Effector CD4-positive, alpha-beta T cell (primary cell): Measurements from ENCODE around the gene IRF7.

Source experiments
- DNase-seq: peaks from one replicate; pipeline ENCODE4 v3.0.0-alpha.2; 2020

IRF7 gene

GRCh38 chr11:640021-640706 lies 24.4 kb upstream of the IRF7 start:
- no peak for DNase-seq

GRCh38 chr11:639332-639955 lies 23.7 kb upstream of the IRF7 start:
- DNase-seq, result no peak

- DNase-seq, result no peak
These were observed 23.0 kb upstream of the IRF7 start for GRCh38 chr11:638631-639331.

GRCh38 chr11:637593-638521 lies 22.1 kb upstream of the IRF7 start:
- DNase-seq, result no peak

GRCh38 chr11:637333-637592 lies 21.5 kb upstream of the IRF7 start:
- no peak for DNase-seq

- no peak for DNase-seq
These were observed 21.0 kb upstream of the IRF7 start, which contains the start of gene DRD4 for GRCh38 chr11:636511-637332. DRD4 (plus strand) TSS chr11:637269; CDS start chr11:637305, 36 bp downstream.

GRCh38 chr11:635945-636510 lies 20.3 kb upstream of the IRF7 start:
- no peak for DNase-seq

GRCh38 chr11:630871-631270 lies 15.1 kb upstream of the IRF7 start:
- DNase-seq, result no peak

- no peak for DNase-seq
These were observed 13.5 kb upstream of the IRF7 start for GRCh38 chr11:629237-629583.

GRCh38 chr11:628056-628455 lies 12.3 kb upstream of the IRF7 start:
- no peak for DNase-seq

- no peak for DNase-seq
These were observed 11.5 kb upstream of the IRF7 start for GRCh38 chr11:627308-627576.

- no peak for DNase-seq
These were observed 10.9 kb upstream of the IRF7 start, which contains the start of gene SCT for GRCh38 chr11:626475-627307. SCT (minus strand) TSS chr11:627181; CDS start chr11:627143, 38 bp downstream.

- no peak for DNase-seq
These were observed 10.0 kb upstream of the IRF7 start for GRCh38 chr11:625636-626268.

GRCh38 chr11:624705-625635 lies 9.2 kb upstream of the IRF7 start, which contains the start of gene CDHR5:
CDHR5 (minus strand) TSS chr11:624955; CDS start chr11:624902, 53 bp downstream.
- no peak for DNase-seq

GRCh38 chr11:623999-624704 lies 8.4 kb upstream of the IRF7 start:
- no peak for DNase-seq

- DNase-seq, result no peak
These were observed 7.7 kb upstream of the IRF7 start for GRCh38 chr11:623349-623869.

GRCh38 chr11:621838-622237 lies 6.1 kb upstream of the IRF7 start:
- DNase-seq, result no peak
